ENCODE measurements around the gene COPB1. TPM values are rescaled to one million over a fixed set of nuclear protein-coding genes. Genes with fewer than 3 reads are reported as not detected.

The COPB1 gene
- total RNA-seq (100 to 1,000 TPM; 105 to 113 TPM), polyA plus RNA-seq (ENCODE audit: insufficient read length in 6 of 6) (100 to 1,000 TPM; 122 to 153 (median 145) TPM)
- long read RNA-seq, donor 1, transcript COPB1-202 (22 exons, 3,382 nt): major isoform, 16 of 39 reads
- long read RNA-seq, donor 1, partial matches to known transcripts: 15 of 39 reads
- long read RNA-seq, donor 1, other reads (novel, unspliced or antisense): 6 of 39 reads
- long read RNA-seq, donor 2, transcript COPB1-202 (22 exons, 3,382 nt): major isoform, 13 of 27 reads
- long read RNA-seq, donor 2, partial matches to known transcripts: 13 of 27 reads
- long read RNA-seq, donor 2, other reads (novel, unspliced or antisense): 0 of 27 reads
- long read RNA-seq, donor 3, transcript COPB1-202 (22 exons, 3,382 nt): major isoform, 27 of 39 reads
- long read RNA-seq, donor 3, partial matches to known transcripts: 10 of 39 reads
- long read RNA-seq, donor 3, other reads (novel, unspliced or antisense): 0 of 39 reads
- long read RNA-seq, donor 4, transcript COPB1-202 (22 exons, 3,382 nt): major isoform, 6 of 23 reads
- long read RNA-seq, donor 4, partial matches to known transcripts: 11 of 23 reads
- long read RNA-seq, donor 4, other reads (novel, unspliced or antisense): 4 of 23 reads
- long read RNA-seq, donor 5, transcript COPB1-202 (22 exons, 3,382 nt): major isoform, 20 of 27 reads
- long read RNA-seq, donor 5, partial matches to known transcripts: 5 of 27 reads
- long read RNA-seq, donor 5, other reads (novel, unspliced or antisense): 0 of 27 reads
- long read RNA-seq, donor 6, transcript COPB1-202 (22 exons, 3,382 nt): major isoform, 12 of 32 reads
- long read RNA-seq, donor 6, partial matches to known transcripts: 11 of 32 reads
- long read RNA-seq, donor 6, other reads (novel, unspliced or antisense): 8 of 32 reads
- long read RNA-seq, donor 7, transcript COPB1-202 (22 exons, 3,382 nt): major isoform, 7 of 14 reads
- long read RNA-seq, donor 7, partial matches to known transcripts: 6 of 14 reads
- long read RNA-seq, donor 7, other reads (novel, unspliced or antisense): 0 of 14 reads
- long read RNA-seq, donor 8, transcript COPB1-202 (22 exons, 3,382 nt): major isoform, 8 of 17 reads
- long read RNA-seq, donor 8, partial matches to known transcripts: 9 of 17 reads
- long read RNA-seq, donor 8, other reads (novel, unspliced or antisense): 0 of 17 reads
- long read RNA-seq, donor 9: 0 reads
- long read RNA-seq, donor 10, partial matches to known transcripts: 6 of 7 reads
- long read RNA-seq, donor 10, other reads (novel, unspliced or antisense): 1 of 7 reads
- long read RNA-seq, donor 11, transcript COPB1-202 (22 exons, 3,382 nt): major isoform, 8 of 14 reads
- long read RNA-seq, donor 11, partial matches to known transcripts: 6 of 14 reads
- long read RNA-seq, donor 11, other reads (novel, unspliced or antisense): 0 of 14 reads
- long read RNA-seq, donor 12, transcript COPB1-202 (22 exons, 3,382 nt): major isoform, 13 of 26 reads
- long read RNA-seq, donor 12, partial matches to known transcripts: 12 of 26 reads
- long read RNA-seq, donor 12, other reads (novel, unspliced or antisense): 0 of 26 reads

- no peak for TF ChIP-seq CTCF (IDR thresholded peaks at IDR 0.05)
- Histone ChIP-seq H3K27me3 (no peaks in the 10 kb centered on the region), H3K4me1 (peaks cover 8 to 36% of the 10 kb centered on the region in 2 donors), H3K36me3 (peaks cover 0 to 44% of the 10 kb centered on the region in 2 donors), H3K27ac (peak within 1 kb of the TSS; percentile 81 to 95), H3K9me3 (no peaks in the 10 kb centered on the region), H3K4me3 (peak within 1 kb of the TSS; percentile 64 to 71)
- intact Hi-C loops (cut with DNase I): no loop called here
- DNase-seq (peak; percentile 91 to 97 (median 96)), ATAC-seq (peak; percentile 99)
Observed at GRCh38 chr11:14499560-14500180, at the start of gene COPB1. COPB1 (minus strand) TSS chr11:14499811; CDS start chr11:14498928, 883 bp downstream.

GRCh38 chr11:14547440-14547839 lies 47.8 kb upstream of the COPB1 start:
- Histone ChIP-seq H3K4me1 (peaks cover 0 to 33% of the 10 kb centered on the region in 2 donors), H3K4me3 (no peak overlapping the region), H3K27ac (no peak overlapping the region), H3K27me3 (no peaks in the 10 kb centered on the region), H3K36me3 (no peaks in the 10 kb centered on the region), H3K9me3 (no peaks in the 10 kb centered on the region)
- ATAC-seq (no peak), DNase-seq (no peak)
- intact Hi-C loops (cut with DNase I): no loop called here
- TF ChIP-seq CTCF (IDR thresholded peaks at IDR 0.05): no peak

GRCh38 chr11:14546672-14547071 lies 47.1 kb upstream of the COPB1 start:
- no peak for TF ChIP-seq CTCF (IDR thresholded peaks at IDR 0.05)
- no peak overlapping the region for H3K4me3 ChIP-seq
- H3K27me3 ChIP-seq: no peaks in the 10 kb centered on the region
- no peaks in the 10 kb centered on the region for H3K9me3 ChIP-seq
- DNase-seq (no peak), ATAC-seq (no peak)
- H3K4me1 ChIP-seq: peaks cover 0 to 40% of the 10 kb centered on the region in 2 donors
- H3K36me3 ChIP-seq: no peaks in the 10 kb centered on the region
- no peak overlapping the region for H3K27ac ChIP-seq
- intact Hi-C loops (cut with DNase I): no loop called here

GRCh38 chr11:14544611-14545010 lies 45.0 kb upstream of the COPB1 start:
- Histone ChIP-seq H3K4me1 (peaks cover 0 to 61% of the 10 kb centered on the region in 2 donors), H3K27me3 (no peaks in the 10 kb centered on the region), H3K9me3 (no peaks in the 10 kb centered on the region), H3K36me3 (no peaks in the 10 kb centered on the region), H3K4me3 (no peak overlapping the region), H3K27ac (peak overlapping the region in 1 of 2 donors; percentile 43)
- DNase-seq (no peak), ATAC-seq (no peak)
- no peak for TF ChIP-seq CTCF (IDR thresholded peaks at IDR 0.05)
- intact Hi-C loops (cut with DNase I): no loop called here
